A549 (cell line): ENCODE measurements around the gene PPP2R2C.

Source experiments
- CTCF ChIP-seq: fragments of >200 bp; sonication (Bioruptor Twin); formaldehyde crosslinking; IDR thresholded peaks from 3 replicates; pipeline ENCODE4 v1.5.1; 2016
- FOSL2 ChIP-seq, 2 experiments: fragments of 450-650 bp in 1 of 2; fragments of >200 bp in 1 of 2; sonication (Bioruptor Twin) in 1 of 2; formaldehyde crosslinking; IDR thresholded peaks; 2 replicates each; pipeline versions ENCODE4 v1.5.0 to v1.6.1; 2016 to 2020; ENCODE audit warnings: mild to moderate bottlenecking in 1 of 2, moderate library complexity in 1 of 2
- PHF8 ChIP-seq: fragments of 200-600 bp; sonication (generic); IDR thresholded peaks from 2 replicates; pipeline ENCODE4 v1.6.1; 2016; ENCODE audit warnings: low read depth, mild to moderate bottlenecking, antibody characterized with exemption, moderate library complexity, borderline replicate concordance
- RAD21 ChIP-seq, 2 experiments: fragments of >200 bp in 1 of 2; sonication (Bioruptor Twin) in 1 of 2; formaldehyde crosslinking in 1 of 2; IDR thresholded peaks in 1 of 2; conservative IDR thresholded peaks in 1 of 2; 2 replicates in 1 of 2; 3 replicates in 1 of 2; pipeline ENCODE4 v1.6.1; 2012 to 2018; ENCODE audit warnings: inconsistent platforms in 1 of 2
- REST ChIP-seq: fragments of 200-600 bp; sonication (generic); IDR thresholded peaks from 2 replicates; pipeline ENCODE4 v1.6.1; 2016; ENCODE audit warnings: antibody characterized with exemption, mild to moderate bottlenecking, moderate library complexity

GRCh38 chr4:6492861-6493657 is 20.6 kb upstream of the PPP2R2C start:
- no peak for TF ChIP-seq FOSL2 (IDR thresholded peaks at IDR 0.05)
- no peak for TF ChIP-seq FOSL2 (CRISPR knock-in tag; IDR thresholded peaks at IDR 0.05)
- no peak for TF ChIP-seq RAD21 (conservative IDR thresholded peaks at IDR 0.05 in 1 of 2, IDR thresholded peaks at IDR 0.05 in 1 of 2)
- TF ChIP-seq CTCF, result no peak
- TF ChIP-seq REST, result no peak
- no peak for TF ChIP-seq PHF8
